GM12878 (cell line): ENCODE results near the gene CD2BP2. TPM values are rescaled to one million over a fixed set of nuclear protein-coding genes. Genes with fewer than 3 reads are reported as not detected.

Experiments
- ATAC-seq: fragments of 200-7000 bp; cut with Tn5 transposase; 3 replicates; pipeline ENCODE4 v1.9.1; 2020; ENCODE audit warnings: mild to moderate bottlenecking, moderate library complexity
- BruUV-seq: library from RNA; stranded (reverse); fragments of 400-500 nt; replicated peaks from 2 replicates; lab custom pipeline; 2021; lab: Mats Ljungman, UMichigan
- CTCF ChIA-PET: fragments of 300-600 bp; sonication (Branson Sonifier 250); formaldehyde crosslinking; extraction: SDS; loops from one replicate; lab custom pipeline; 2021; ENCODE audit warnings: inconsistent platforms; lab: Yijun Ruan, JAX
- POLR2A ChIA-PET: fragments of 350-600 bp; formaldehyde crosslinking; extraction: SDS; loops from one replicate; lab custom pipeline; 2021; ENCODE audit warnings: inconsistent platforms; lab: Charles Lee
- RAD21 ChIA-PET: fragments of 300-600 bp; sonication (Branson Sonifier 250); formaldehyde crosslinking; loops from one replicate; lab custom pipeline; 2023; ENCODE audit warnings: antibody characterized with exemption; ENCODE audit not compliant: unreplicated experiment; lab: Charles Lee
- SMC1A ChIA-PET: fragments of 300-600 bp; sonication (Branson Sonifier 250); formaldehyde crosslinking; loops from one replicate; lab custom pipeline; 2023; ENCODE audit not compliant: unreplicated experiment, uncharacterized antibody; lab: Charles Lee
- DNase-seq: peaks from one replicate; pipeline ENCODE4 v3.0.0-alpha.2; 2011; ENCODE audit warnings: low read depth, low spot score
- FAIRE-seq: peaks from 3 replicates; lab custom pipeline; 2011; peaks lifted over from hg19 to GRCh38; lab: Jason Lieb, UNC
- H2AFZ ChIP-seq: 2 replicates; pipeline ENCODE4 v1.6.0; 2011; ENCODE audit warnings: low read depth, low read length, control low read depth; ENCODE audit not compliant: control insufficient read depth
- H3K27ac ChIP-seq: 2 replicates; pipeline ENCODE4 v1.5.1; 2011; ENCODE audit warnings: control low read depth; ENCODE audit not compliant: control insufficient read depth, insufficient read depth
- H3K27me3 ChIP-seq, 2 experiments: replicated peaks in 1 of 2; 2 replicates each; pipeline versions ENCODE4 v1.6.0 to v1.6.1; 2011; ENCODE audit warnings: low read length in 1 of 2; ENCODE audit not compliant: control insufficient read depth in 2 of 2, insufficient read depth in 2 of 2
- H3K36me3 ChIP-seq, 2 experiments: 2 replicates each; pipeline ENCODE4 v1.5.1; 2011; ENCODE audit warnings: low read length in 1 of 2; ENCODE audit not compliant: control insufficient read depth in 2 of 2, insufficient read depth in 2 of 2
- H3K4me1 ChIP-seq: 2 replicates; pipeline ENCODE4 v1.6.1; 2011; ENCODE audit warnings: mild to moderate bottlenecking, low read length, moderate library complexity, mixed read lengths; ENCODE audit not compliant: control insufficient read depth, insufficient read depth
- H3K4me2 ChIP-seq: 2 replicates; pipeline ENCODE4 v1.6.0; 2011; ENCODE audit warnings: control low read depth; ENCODE audit not compliant: control insufficient read depth, insufficient read depth
- H3K4me3 ChIP-seq: fragments of 200-600 bp; sonication (generic); 2 replicates; pipeline ENCODE4 v1.5.1; 2016
- H3K79me2 ChIP-seq: 2 replicates; pipeline ENCODE4 v1.6.0; 2011; ENCODE audit warnings: low read length; ENCODE audit not compliant: control insufficient read depth, insufficient read depth
- H3K9ac ChIP-seq: 2 replicates; pipeline ENCODE4 v1.8.0; 2011; ENCODE audit warnings: low read length, control low read depth, mixed read lengths; ENCODE audit not compliant: control insufficient read depth, insufficient read depth
- H3K9me3 ChIP-seq: replicated peaks from 3 replicates; pipeline ENCODE4 v1.5.1; 2011; ENCODE audit warnings: mild to moderate bottlenecking, low read length; ENCODE audit not compliant: control insufficient read depth, insufficient read depth
- H4K20me1 ChIP-seq: 2 replicates; pipeline ENCODE4 v1.6.0; 2011; ENCODE audit not compliant: control insufficient read depth, insufficient read depth
- JUND ChIP-seq: IDR thresholded peaks from 2 replicates; pipeline ENCODE4 v1.6.1; 2012; ENCODE audit warnings: low read depth, mild to moderate bottlenecking, low read length, improper control_type of control experiment, moderate library complexity
- KAT2A ChIP-seq: conservative IDR thresholded peaks from 2 replicates; pipeline ENCODE4 v1.6.1; 2011; ENCODE audit warnings: low read depth, low read length; ENCODE audit not compliant: control insufficient read depth
- MEF2A ChIP-seq: IDR thresholded peaks from 2 replicates; pipeline ENCODE4 v1.6.1; 2011; ENCODE audit warnings: low read depth, mild to moderate bottlenecking, low read length, moderate library complexity; ENCODE audit not compliant: insufficient read depth
- MXI1 ChIP-seq: fragments of 150-350 bp; IDR thresholded peaks from 2 replicates; pipeline ENCODE4 v1.6.1; 2011; ENCODE audit warnings: low read depth, mild to moderate bottlenecking, inconsistent platforms, low read length, improper control_type of control experiment
- WGBS: methylation state at CpG from one replicate; pipeline ENCODE4 v1.1.6; 2016; ENCODE audit warnings: low lambda C conversion rate; ENCODE audit not compliant: insufficient replicate concordance, insufficient coverage; ENCODE audit errors: missing lambda C conversion rate; 5-methylcytosine and 5-hydroxymethylcytosine counted together
- in situ Hi-C: fragments of 300-500 bp; cut with MboI; formaldehyde crosslinking; loops from 9 replicates; pipeline ENCODE4 v1.14.3; 2018; ENCODE audit warnings: mixed read lengths
- intact Hi-C: fragments of 100-400 bp; cut with micrococcal nuclease; formaldehyde crosslinking; loops from one replicate; pipeline ENCODE4 v1.14.2; 2022; ENCODE audit not compliant: unreplicated experiment
- polyA plus RNA-seq, 11 experiments: library from polyadenylated mRNA; depleted of rRNA in 4 of 11; unstranded in 6 of 11; stranded (reverse) in 5 of 11; fragments of >200 nt; fragmentation: Nextera tagmentation in 4 of 11; fragmentation: Illumina TruSeq in 1 of 11; extraction: Ambion mirVana in 4 of 11; extraction: Trizol in 1 of 11; gene quantifications; 1 replicate in 1 of 11; 2 replicates in 10 of 11; pipeline versions ENCODE4 v1.2.1 to v1.2.3, GENCODE V29; 2011 to 2016; ENCODE audit warnings: inconsistent platforms in 2 of 11, missing spikeins in 2 of 11, low read depth in 1 of 11
- total RNA-seq, 4 experiments: library from RNA; depleted of rRNA in 3 of 4; stranded (reverse); fragments of >200 nt in 3 of 4; fragmentation: Illumina TruSeq in 1 of 4; extraction: Trizol in 1 of 4; gene quantifications; 2 replicates each; pipeline versions ENCODE4 v1.2.1 to v1.2.3, GENCODE V29; 2013 to 2021
- TF ChIP-seq, protein P1 (sequence below): fragments of 450-650 bp; IDR thresholded peaks from 2 replicates; pipeline ENCODE4 v1.6.1; 2017; ENCODE audit warnings: borderline replicate concordance
- TF ChIP-seq, protein P2 (sequence below): IDR thresholded peaks from 2 replicates; pipeline ENCODE4 v1.6.1; 2011; ENCODE audit warnings: mild to moderate bottlenecking, low read depth, low read length, moderate library complexity; ENCODE audit not compliant: insufficient replicate concordance
- TF ChIP-seq, protein P3 (sequence below): fragments of 450-650 bp; IDR thresholded peaks from 2 replicates; pipeline ENCODE4 v1.6.1; 2017; ENCODE audit warnings: mild to moderate bottlenecking, moderate library complexity
- TF ChIP-seq, protein P4 (sequence below): fragments of 450-650 bp; IDR thresholded peaks from 2 replicates; pipeline ENCODE4 v1.6.1; 2018; ENCODE audit warnings: borderline replicate concordance, mild to moderate bottlenecking; ENCODE audit not compliant: partially characterized antibody
- TF ChIP-seq, protein P5 (sequence below): fragments of 150-350 bp; IDR thresholded peaks from 2 replicates; pipeline ENCODE4 v1.6.1; 2014; ENCODE audit warnings: mild to moderate bottlenecking, low read depth, low read length

CD2BP2 gene
- total and polyA plus RNA-seq, 10 of the 15 experiments (the other 5 are each of a cell fraction or from before 2014, with no cell fraction given): 3.3 to 47.9 (median 31.8) TPM

DNA sequence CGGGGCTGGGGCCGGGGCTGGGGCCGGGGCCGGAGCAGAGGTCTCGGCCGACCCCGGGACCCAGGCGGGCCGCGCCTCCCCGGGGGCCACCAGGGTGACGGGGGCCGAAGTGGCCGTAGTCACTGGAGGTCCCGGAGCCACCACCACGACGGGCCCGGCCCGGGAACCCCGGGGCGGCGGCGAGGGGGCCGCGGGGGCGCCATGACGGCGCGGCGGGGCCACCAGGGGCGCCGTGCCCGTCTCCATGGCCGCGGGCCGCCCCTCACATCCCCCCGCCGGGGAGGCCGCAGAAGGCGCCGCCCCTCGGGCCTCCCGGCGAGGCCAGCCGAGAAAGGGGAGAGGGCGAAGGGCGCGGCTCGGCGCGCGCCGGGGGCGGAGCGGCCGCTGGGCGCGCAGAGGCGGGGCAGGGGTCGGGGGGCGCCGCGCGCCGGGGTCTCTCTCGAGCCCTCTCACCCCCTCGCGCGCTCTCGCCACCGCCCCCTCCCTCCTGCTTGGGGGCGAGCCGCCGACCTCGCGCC, 14.9 kb upstream of the CD2BP2 start:
- peaks cover 12% of the 10 kb centered on the region for H4K20me1 ChIP-seq
- CTCF ChIA-PET: interaction anchor here (0.8 to 9.0 kb wide), 9 partner anchors 14 to 289 kb away, joined by 3 to 70 read pairs (median 5); partner anchors contain the start of genes CD2BP2, DCTPP1 and ZNF771
- intact Hi-C loops (loop anchor here (2.0 kb wide), 1 partner anchor 15 kb away; the partner anchor contains the start of gene CD2BP2), in situ Hi-C loops (no loop called here)
- H3K27me3 ChIP-seq: no peaks in the 10 kb centered on the region
- ATAC-seq (no peak), DNase-seq (no peak), FAIRE-seq (no peak)
- peak overlapping the region; percentile 86 for H3K9ac ChIP-seq
- H3K27ac ChIP-seq: peak overlapping the region; percentile 46; the same call in 1 of the 2 replicates
- peak overlapping the region; percentile 98; the same call in 1 of the 2 replicates for H3K4me2 ChIP-seq
- SMC1A ChIA-PET: interaction anchor here (1.2 to 3.5 kb wide), 8 partner anchors 13 to 278 kb away, joined by 3 to 16 read pairs (median 5); partner anchors contain the start of genes CD2BP2, TBX6 and ZNF771
- peaks cover 33% of the 10 kb centered on the region for H3K79me2 ChIP-seq
- no peaks in the 10 kb centered on the region for H3K9me3 ChIP-seq
- WGBS: 1% methylated on average over 13 of the region's 76 CpGs
- BruUV-seq: no TSS peak
- H3K4me3 ChIP-seq: peak overlapping the region; percentile 97
- peaks cover 0 to 1% of the 10 kb centered on the region in 2 experiments; a peak in 2 of 4 replicates for H3K36me3 ChIP-seq
- RAD21 ChIA-PET: interaction anchor here (0.8 to 3.8 kb wide), 12 partner anchors 10 to 279 kb away, joined by 3 to 33 read pairs (median 6); partner anchors contain the start of genes CD2BP2, DCTPP1, SEPTIN1 and TBX6
- 0 out of 2 replicates have a peak overlapping the region, but pooled peaks have one; percentile 3 for H2AFZ ChIP-seq
- POLR2A ChIA-PET: interaction anchor here (0.5 to 2.5 kb wide), 9 partner anchors 12 to 278 kb away, joined by 3 to 37 read pairs (median 6); partner anchors contain the start of genes CD2BP2, CORO1A, DCTPP1 and SEPTIN1
- peaks cover 16% of the 10 kb centered on the region for H3K4me1 ChIP-seq
- TF ChIP-seq MXI1 (peak; percentile 5; the same call in 1 of the 2 replicates), KAT2A (no peak), JUND (no peak), MEF2A (no peak)
- TF ChIP-seq, protein P1, sequence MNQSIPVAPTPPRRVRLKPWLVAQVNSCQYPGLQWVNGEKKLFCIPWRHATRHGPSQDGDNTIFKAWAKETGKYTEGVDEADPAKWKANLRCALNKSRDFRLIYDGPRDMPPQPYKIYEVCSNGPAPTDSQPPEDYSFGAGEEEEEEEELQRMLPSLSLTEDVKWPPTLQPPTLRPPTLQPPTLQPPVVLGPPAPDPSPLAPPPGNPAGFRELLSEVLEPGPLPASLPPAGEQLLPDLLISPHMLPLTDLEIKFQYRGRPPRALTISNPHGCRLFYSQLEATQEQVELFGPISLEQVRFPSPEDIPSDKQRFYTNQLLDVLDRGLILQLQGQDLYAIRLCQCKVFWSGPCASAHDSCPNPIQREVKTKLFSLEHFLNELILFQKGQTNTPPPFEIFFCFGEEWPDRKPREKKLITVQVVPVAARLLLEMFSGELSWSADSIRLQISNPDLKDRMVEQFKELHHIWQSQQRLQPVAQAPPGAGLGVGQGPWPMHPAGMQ: no peak
- TF ChIP-seq, protein P2, sequence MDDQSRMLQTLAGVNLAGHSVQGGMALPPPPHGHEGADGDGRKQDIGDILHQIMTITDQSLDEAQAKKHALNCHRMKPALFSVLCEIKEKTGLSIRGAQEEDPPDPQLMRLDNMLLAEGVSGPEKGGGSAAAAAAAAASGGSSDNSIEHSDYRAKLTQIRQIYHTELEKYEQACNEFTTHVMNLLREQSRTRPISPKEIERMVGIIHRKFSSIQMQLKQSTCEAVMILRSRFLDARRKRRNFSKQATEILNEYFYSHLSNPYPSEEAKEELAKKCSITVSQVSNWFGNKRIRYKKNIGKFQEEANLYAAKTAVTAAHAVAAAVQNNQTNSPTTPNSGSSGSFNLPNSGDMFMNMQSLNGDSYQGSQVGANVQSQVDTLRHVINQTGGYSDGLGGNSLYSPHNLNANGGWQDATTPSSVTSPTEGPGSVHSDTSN: no peak
- TF ChIP-seq, protein P3, sequence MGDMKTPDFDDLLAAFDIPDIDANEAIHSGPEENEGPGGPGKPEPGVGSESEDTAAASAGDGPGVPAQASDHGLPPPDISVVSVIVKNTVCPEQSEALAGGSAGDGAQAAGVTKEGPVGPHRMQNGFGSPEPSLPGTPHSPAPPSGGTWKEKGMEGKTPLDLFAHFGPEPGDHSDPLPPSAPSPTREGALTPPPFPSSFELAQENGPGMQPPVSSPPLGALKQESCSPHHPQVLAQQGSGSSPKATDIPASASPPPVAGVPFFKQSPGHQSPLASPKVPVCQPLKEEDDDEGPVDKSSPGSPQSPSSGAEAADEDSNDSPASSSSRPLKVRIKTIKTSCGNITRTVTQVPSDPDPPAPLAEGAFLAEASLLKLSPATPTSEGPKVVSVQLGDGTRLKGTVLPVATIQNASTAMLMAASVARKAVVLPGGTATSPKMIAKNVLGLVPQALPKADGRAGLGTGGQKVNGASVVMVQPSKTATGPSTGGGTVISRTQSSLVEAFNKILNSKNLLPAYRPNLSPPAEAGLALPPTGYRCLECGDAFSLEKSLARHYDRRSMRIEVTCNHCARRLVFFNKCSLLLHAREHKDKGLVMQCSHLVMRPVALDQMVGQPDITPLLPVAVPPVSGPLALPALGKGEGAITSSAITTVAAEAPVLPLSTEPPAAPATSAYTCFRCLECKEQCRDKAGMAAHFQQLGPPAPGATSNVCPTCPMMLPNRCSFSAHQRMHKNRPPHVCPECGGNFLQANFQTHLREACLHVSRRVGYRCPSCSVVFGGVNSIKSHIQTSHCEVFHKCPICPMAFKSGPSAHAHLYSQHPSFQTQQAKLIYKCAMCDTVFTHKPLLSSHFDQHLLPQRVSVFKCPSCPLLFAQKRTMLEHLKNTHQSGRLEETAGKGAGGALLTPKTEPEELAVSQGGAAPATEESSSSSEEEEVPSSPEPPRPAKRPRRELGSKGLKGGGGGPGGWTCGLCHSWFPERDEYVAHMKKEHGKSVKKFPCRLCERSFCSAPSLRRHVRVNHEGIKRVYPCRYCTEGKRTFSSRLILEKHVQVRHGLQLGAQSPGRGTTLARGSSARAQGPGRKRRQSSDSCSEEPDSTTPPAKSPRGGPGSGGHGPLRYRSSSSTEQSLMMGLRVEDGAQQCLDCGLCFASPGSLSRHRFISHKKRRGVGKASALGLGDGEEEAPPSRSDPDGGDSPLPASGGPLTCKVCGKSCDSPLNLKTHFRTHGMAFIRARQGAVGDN: 0 out of 2 replicates have a peak, but pooled peaks have one; percentile 19
- TF ChIP-seq, protein P4, sequence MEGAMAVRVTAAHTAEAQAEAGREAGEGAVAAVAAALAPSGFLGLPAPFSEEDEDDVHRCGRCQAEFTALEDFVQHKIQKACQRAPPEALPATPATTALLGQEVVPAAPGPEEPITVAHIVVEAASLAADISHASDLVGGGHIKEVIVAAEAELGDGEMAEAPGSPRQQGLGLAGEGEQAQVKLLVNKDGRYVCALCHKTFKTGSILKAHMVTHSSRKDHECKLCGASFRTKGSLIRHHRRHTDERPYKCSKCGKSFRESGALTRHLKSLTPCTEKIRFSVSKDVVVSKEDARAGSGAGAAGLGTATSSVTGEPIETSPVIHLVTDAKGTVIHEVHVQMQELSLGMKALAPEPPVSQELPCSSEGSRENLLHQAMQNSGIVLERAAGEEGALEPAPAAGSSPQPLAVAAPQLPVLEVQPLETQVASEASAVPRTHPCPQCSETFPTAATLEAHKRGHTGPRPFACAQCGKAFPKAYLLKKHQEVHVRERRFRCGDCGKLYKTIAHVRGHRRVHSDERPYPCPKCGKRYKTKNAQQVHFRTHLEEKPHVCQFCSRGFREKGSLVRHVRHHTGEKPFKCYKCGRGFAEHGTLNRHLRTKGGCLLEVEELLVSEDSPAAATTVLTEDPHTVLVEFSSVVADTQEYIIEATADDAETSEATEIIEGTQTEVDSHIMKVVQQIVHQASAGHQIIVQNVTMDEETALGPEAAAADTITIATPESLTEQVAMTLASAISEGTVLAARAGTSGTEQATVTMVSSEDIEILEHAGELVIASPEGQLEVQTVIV: no peak
- TF ChIP-seq, protein P5, sequence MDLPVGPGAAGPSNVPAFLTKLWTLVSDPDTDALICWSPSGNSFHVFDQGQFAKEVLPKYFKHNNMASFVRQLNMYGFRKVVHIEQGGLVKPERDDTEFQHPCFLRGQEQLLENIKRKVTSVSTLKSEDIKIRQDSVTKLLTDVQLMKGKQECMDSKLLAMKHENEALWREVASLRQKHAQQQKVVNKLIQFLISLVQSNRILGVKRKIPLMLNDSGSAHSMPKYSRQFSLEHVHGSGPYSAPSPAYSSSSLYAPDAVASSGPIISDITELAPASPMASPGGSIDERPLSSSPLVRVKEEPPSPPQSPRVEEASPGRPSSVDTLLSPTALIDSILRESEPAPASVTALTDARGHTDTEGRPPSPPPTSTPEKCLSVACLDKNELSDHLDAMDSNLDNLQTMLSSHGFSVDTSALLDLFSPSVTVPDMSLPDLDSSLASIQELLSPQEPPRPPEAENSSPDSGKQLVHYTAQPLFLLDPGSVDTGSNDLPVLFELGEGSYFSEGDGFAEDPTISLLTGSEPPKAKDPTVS: no peak
